HFF-Myc (cell line): ENCODE data around the gene TIAM1.

Experiments
- DNase-seq: peaks from one replicate; pipeline ENCODE4 v3.0.0-alpha.2; 2011; ENCODE audit warnings: low read depth; ENCODE audit errors: extremely low read depth
- H3K4me3 ChIP-seq: replicated peaks from 2 replicates; pipeline ENCODE4 v1.5.1; 2011; ENCODE audit warnings: low read depth, mild to moderate bottlenecking, control low read depth, low read length
- TF ChIP-seq, protein P1 (sequence below): IDR thresholded peaks from 2 replicates; pipeline ENCODE4 v1.5.1; 2012; ENCODE audit warnings: mild to moderate bottlenecking, low read depth, low read length, control low read depth; ENCODE audit errors: missing control alignments

TIAM1 gene

DNA sequence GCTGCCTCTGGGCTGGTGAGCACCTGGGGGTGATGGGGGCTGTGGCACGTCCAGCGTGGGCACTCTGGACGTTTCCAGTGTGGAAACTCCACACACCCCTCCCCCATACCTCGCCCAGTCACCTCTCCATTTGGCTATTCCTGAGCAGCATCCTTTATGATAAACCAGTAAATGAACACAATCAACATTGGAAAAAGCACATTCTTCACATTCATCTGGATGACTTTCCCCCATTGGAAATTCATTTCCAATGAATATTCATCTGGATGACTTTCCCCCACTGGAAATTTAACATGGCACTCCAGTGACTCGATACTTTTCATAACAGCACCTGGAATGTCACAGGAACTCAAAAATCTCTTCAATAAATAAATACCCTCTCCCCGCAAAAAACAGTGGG, 201.0 kb downstream of the TIAM1 start:
- no peak for DNase-seq
- no peak overlapping the region for H3K4me3 ChIP-seq
- TF ChIP-seq, protein P1, sequence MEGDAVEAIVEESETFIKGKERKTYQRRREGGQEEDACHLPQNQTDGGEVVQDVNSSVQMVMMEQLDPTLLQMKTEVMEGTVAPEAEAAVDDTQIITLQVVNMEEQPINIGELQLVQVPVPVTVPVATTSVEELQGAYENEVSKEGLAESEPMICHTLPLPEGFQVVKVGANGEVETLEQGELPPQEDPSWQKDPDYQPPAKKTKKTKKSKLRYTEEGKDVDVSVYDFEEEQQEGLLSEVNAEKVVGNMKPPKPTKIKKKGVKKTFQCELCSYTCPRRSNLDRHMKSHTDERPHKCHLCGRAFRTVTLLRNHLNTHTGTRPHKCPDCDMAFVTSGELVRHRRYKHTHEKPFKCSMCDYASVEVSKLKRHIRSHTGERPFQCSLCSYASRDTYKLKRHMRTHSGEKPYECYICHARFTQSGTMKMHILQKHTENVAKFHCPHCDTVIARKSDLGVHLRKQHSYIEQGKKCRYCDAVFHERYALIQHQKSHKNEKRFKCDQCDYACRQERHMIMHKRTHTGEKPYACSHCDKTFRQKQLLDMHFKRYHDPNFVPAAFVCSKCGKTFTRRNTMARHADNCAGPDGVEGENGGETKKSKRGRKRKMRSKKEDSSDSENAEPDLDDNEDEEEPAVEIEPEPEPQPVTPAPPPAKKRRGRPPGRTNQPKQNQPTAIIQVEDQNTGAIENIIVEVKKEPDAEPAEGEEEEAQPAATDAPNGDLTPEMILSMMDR, result no peak

DNA sequence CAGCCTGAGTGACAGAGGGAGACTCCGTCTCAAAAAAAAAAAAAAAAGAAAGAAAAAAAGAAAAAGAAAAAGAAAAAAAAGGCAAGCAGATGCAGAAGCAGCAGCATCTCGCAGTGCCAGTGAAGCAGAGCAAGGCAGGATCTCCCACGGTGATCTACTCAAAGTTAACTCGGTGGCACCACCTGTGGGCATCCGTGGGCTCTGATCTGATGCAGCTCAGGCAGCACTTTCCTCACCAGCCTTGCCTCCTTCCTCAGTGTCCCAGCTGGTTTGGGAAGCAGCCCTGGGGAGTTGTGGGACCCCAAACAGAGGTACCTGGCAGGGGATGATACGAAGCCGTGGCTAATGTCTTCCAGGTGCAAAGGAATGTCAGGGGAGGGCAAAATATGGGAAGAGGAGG, 201.5 kb downstream of the TIAM1 start:
- DNase-seq, result no peak
- TF ChIP-seq, protein P1, result no peak

DNA sequence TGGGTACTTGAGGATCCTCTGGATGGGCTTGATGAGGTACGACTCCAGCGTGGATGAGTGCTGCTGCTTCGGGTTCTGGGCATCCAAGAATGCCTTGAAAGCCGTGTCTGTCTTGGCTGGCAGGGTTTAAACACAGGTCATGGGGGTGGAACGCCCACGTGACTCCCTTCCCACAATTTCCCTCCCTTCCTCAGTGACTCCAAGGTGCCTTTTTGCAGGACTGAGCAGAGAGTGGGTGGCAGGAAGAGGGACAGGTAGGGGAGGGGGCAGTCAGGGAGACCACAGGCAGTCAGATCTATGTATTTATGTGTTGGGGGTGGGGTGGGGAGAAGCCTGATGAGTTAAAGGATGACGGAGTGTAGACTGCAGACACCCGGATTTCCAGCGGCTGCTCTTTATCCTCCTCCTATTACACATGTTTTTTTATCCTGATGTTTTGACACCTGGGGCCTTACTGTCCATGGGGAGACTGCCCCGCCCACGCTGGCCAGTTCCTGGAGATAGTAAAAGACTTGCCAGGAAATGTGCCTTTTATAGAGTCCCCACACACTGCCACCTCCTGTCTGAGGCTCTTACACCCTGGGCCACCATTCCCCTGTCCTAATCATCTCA, 202.6 kb downstream of the TIAM1 start:
- H3K4me3 ChIP-seq, result no peak overlapping the region
- DNase-seq, result no peak
- TF ChIP-seq, protein P1, result no peak

More for the DNA sequence above, 201.5 kb downstream of the TIAM1 start:
- no peak overlapping the region for H3K4me3 ChIP-seq

DNA sequence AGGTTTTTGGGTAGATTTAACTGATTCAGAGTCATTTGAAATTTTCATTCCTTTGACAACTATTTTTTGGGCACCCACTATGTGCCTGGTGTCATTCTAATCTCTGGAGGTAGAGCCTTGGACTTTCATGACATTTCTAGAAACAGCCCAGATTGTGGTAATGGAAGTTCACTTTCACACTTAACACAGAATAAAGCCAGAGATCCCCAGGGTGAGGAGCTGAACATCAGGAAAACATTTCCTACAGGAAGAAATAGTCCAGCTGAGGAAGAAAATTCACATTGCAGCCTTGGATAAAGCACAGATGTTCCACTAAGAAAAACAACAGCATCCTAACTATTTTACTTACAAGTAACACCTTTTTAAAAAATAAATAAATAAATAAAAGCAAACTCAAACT, 203.4 kb downstream of the TIAM1 start:
- DNase-seq, result no peak
- H3K4me3 ChIP-seq, result no peak overlapping the region

DNA sequence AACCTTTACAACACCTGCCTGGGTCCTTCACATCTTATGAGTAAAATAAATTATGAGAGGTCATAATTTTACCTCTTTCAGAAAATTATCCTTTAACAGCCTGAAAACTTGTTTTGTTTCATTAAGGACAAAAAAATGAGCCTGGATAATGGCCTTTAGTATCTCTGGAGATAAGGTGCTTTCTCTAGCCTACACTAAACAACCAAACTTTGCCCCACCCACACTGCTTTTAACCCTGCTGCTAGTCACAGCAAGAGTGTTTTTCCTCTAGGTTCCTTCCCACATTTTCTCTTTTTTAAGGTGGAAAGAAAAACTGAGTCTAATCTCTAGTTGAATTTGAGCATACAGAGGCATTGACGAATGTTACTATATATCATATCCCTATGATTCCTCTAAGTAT, 204.0 kb downstream of the TIAM1 start:
- TF ChIP-seq, protein P1, result no peak
- no peak for DNase-seq
- H3K4me3 ChIP-seq, result no peak overlapping the region

More for the DNA sequence above, 203.4 kb downstream of the TIAM1 start:
- TF ChIP-seq, protein P1, result no peak

DNA sequence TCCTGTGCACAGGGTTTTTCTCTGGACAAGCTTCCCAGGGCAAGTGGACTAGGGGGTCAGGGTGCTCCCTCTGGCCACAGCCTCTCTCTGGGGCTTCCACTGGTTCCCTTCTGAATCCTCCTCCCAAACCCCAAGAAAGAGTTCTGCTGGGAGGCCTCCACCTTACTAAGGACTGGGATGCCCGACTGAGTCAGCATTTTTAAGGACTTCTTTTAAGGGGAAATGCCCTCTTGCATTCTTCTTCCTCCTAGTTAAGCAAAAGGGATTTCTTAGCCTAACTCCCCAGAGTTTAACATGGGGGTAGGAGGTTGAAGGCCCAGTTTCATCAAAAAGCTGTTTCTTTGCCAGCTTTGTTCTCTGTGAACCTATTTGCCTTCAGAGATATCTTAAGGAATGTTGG, 206.1 kb downstream of the TIAM1 start:
- TF ChIP-seq, protein P1, result no peak

DNA sequence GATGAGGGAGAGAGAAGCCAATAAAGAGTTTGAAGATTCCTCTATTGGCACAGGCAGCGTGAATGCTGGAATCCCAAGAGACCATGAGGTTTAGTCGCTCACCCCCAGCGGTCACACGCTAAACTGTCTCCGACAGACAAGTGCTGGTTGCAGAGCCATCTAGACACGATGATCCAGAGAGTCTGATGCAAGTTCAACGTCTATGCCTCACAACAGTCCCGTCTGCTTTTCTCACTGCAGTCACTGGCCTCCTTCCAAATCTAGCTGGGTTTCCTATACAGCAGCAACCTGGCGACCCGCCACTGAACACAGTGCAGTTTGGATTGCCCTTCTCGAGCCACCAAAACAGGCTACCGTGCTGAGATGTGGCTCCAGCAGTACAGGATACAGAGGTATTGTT, 207.2 kb downstream of the TIAM1 start:
- DNase-seq, result no peak
- H3K4me3 ChIP-seq, result no peak overlapping the region
- TF ChIP-seq, protein P1, result no peak

More for the DNA sequence above, 206.1 kb downstream of the TIAM1 start:
- DNase-seq, result no peak
- H3K4me3 ChIP-seq, result no peak overlapping the region
